ENCODE measurements around the gene CARMIL1.

GRCh38 chr6:25564943-25565342 is 285.8 kb downstream of the CARMIL1 start:
- TF ChIP-seq GATA2 (IDR thresholded peaks at IDR 0.05; ENCODE audit: low read depth, low read length) (no peak), GATA3 (IDR thresholded peaks at IDR 0.05; ENCODE audit: low read depth, low read length) (no peak)

Measured in SH-SY5Y (cell line).